ENCODE results near the gene MDGA2. TPM values are rescaled to one million over a fixed set of nuclear protein-coding genes. Genes with fewer than 3 reads are reported as not detected.

Gene MDGA2
- total and polyA plus RNA-seq, 2 donors (not counting 1 experiment from before 2014, with no cell fraction given): not detected

- no peaks in the 10 kb centered on the region for H4K20me1 ChIP-seq (ENCODE audit: control insufficient read depth, extremely low read depth, insufficient read depth, low read length)
- TF ChIP-seq EZH2 (IDR thresholded peaks at IDR 0.05; ENCODE audit: low read length, missing control alignments) (no peak), CTCF (conservative IDR thresholded peaks at IDR 0.05 in 1 of 2, IDR thresholded peaks at IDR 0.05 in 1 of 2; ENCODE audit: low read depth in 1 of 2, low read length in 2 of 2) (no peak)
- H3K36me3 ChIP-seq (ENCODE audit: control insufficient read depth, insufficient read depth, low read length): no peaks in the 10 kb centered on the region
- DNase-seq (ENCODE audit: low read depth in 2 of 2): no peak
- no peaks in the 10 kb centered on the region for H3K4me1 ChIP-seq (ENCODE audit: control insufficient read depth, extremely low read depth, insufficient read depth, low read length)
- no peaks in the 10 kb centered on the region for H3K9me3 ChIP-seq (ENCODE audit: control insufficient read depth, insufficient read depth, low read depth, low read length)
- no peaks in the 10 kb centered on the region for H3K27me3 ChIP-seq (ENCODE audit: control insufficient read depth, insufficient read depth, low read length)
- H3K4me2 ChIP-seq (ENCODE audit: extremely low read depth, insufficient read depth, low read length): no peak overlapping the region
- H3K4me3 ChIP-seq (replicated peaks in 1 of 4; ENCODE audit: control extremely low read depth in 1 of 4, insufficient read depth in 1 of 4, low read depth in 3 of 4, low read length in 4 of 4): no peak overlapping the region
- H3K27ac ChIP-seq (ENCODE audit: insufficient read depth, low read length): no peak overlapping the region
- H2AFZ ChIP-seq (ENCODE audit: low read length): no peak overlapping the region
- H3K79me2 ChIP-seq (ENCODE audit: control insufficient read depth, insufficient read depth, low read length): no peaks in the 10 kb centered on the region
- no peak overlapping the region for H3K9ac ChIP-seq (ENCODE audit: insufficient read depth, low read length)
These were observed 855.1 kb downstream of the MDGA2 start for GRCh38 chr14:46820291-46820690.

GRCh38 chr14:46819117-46819516 is 856.3 kb downstream of the MDGA2 start:
- Histone ChIP-seq H3K9ac (ENCODE audit: insufficient read depth, low read length) (no peak overlapping the region), H2AFZ (ENCODE audit: low read length) (no peak overlapping the region), H3K27me3 (ENCODE audit: control insufficient read depth, insufficient read depth, low read length) (no peaks in the 10 kb centered on the region), H3K9me3 (ENCODE audit: control insufficient read depth, insufficient read depth, low read depth, low read length) (no peaks in the 10 kb centered on the region), H3K36me3 (ENCODE audit: control insufficient read depth, insufficient read depth, low read length) (no peaks in the 10 kb centered on the region), H3K27ac (ENCODE audit: insufficient read depth, low read length) (no peak overlapping the region), H3K79me2 (ENCODE audit: control insufficient read depth, insufficient read depth, low read length) (no peaks in the 10 kb centered on the region), H4K20me1 (ENCODE audit: control insufficient read depth, extremely low read depth, insufficient read depth, low read length) (no peaks in the 10 kb centered on the region), H3K4me1 (ENCODE audit: control insufficient read depth, extremely low read depth, insufficient read depth, low read length) (no peaks in the 10 kb centered on the region), H3K4me3 (replicated peaks in 1 of 4; ENCODE audit: control extremely low read depth in 1 of 4, insufficient read depth in 1 of 4, low read depth in 3 of 4, low read length in 4 of 4) (no peak overlapping the region), H3K4me2 (ENCODE audit: extremely low read depth, insufficient read depth, low read length) (no peak overlapping the region)
- TF ChIP-seq EZH2 (IDR thresholded peaks at IDR 0.05; ENCODE audit: low read length, missing control alignments) (no peak), CTCF (conservative IDR thresholded peaks at IDR 0.05 in 1 of 2, IDR thresholded peaks at IDR 0.05 in 1 of 2; ENCODE audit: low read depth in 1 of 2, low read length in 2 of 2) (no peak)
- no peak for DNase-seq (ENCODE audit: low read depth in 2 of 2)

GRCh38 chr14:46818147-46818546 is 857.3 kb downstream of the MDGA2 start:
- Histone ChIP-seq H3K4me3 (replicated peaks in 1 of 4; ENCODE audit: control extremely low read depth in 1 of 4, insufficient read depth in 1 of 4, low read depth in 3 of 4, low read length in 4 of 4) (no peak overlapping the region), H3K79me2 (ENCODE audit: control insufficient read depth, insufficient read depth, low read length) (no peaks in the 10 kb centered on the region), H4K20me1 (ENCODE audit: control insufficient read depth, extremely low read depth, insufficient read depth, low read length) (no peaks in the 10 kb centered on the region), H3K36me3 (ENCODE audit: control insufficient read depth, insufficient read depth, low read length) (no peaks in the 10 kb centered on the region), H3K9me3 (ENCODE audit: control insufficient read depth, insufficient read depth, low read depth, low read length) (no peaks in the 10 kb centered on the region), H2AFZ (ENCODE audit: low read length) (no peak overlapping the region), H3K4me1 (ENCODE audit: control insufficient read depth, extremely low read depth, insufficient read depth, low read length) (no peaks in the 10 kb centered on the region), H3K9ac (ENCODE audit: insufficient read depth, low read length) (no peak overlapping the region), H3K27ac (ENCODE audit: insufficient read depth, low read length) (no peak overlapping the region), H3K4me2 (ENCODE audit: extremely low read depth, insufficient read depth, low read length) (no peak overlapping the region), H3K27me3 (ENCODE audit: control insufficient read depth, insufficient read depth, low read length) (no peaks in the 10 kb centered on the region)
- no peak for DNase-seq (ENCODE audit: low read depth in 2 of 2)
- no peak for TF ChIP-seq CTCF (conservative IDR thresholded peaks at IDR 0.05 in 1 of 2, IDR thresholded peaks at IDR 0.05 in 1 of 2; ENCODE audit: low read depth in 1 of 2, low read length in 2 of 2)
- TF ChIP-seq EZH2 (IDR thresholded peaks at IDR 0.05; ENCODE audit: low read length, missing control alignments): no peak
